IPS DF 4.7 (cell line): ENCODE results near the gene GABRB3.

Experiments
- DNase-seq: peaks from one replicate; pipeline ENCODE4 v3.0.0-alpha.2; 2013; ENCODE audit warnings: low spot score; ENCODE audit errors: extremely low read depth

Gene GABRB3

GRCh38 chr15:26631894-26632293, 141.0 kb downstream of the GABRB3 start:
- DNase-seq, result no peak

- no peak for DNase-seq
Measured at GRCh38 chr15:26630857-26631256, 142.0 kb downstream of the GABRB3 start.

DNA sequence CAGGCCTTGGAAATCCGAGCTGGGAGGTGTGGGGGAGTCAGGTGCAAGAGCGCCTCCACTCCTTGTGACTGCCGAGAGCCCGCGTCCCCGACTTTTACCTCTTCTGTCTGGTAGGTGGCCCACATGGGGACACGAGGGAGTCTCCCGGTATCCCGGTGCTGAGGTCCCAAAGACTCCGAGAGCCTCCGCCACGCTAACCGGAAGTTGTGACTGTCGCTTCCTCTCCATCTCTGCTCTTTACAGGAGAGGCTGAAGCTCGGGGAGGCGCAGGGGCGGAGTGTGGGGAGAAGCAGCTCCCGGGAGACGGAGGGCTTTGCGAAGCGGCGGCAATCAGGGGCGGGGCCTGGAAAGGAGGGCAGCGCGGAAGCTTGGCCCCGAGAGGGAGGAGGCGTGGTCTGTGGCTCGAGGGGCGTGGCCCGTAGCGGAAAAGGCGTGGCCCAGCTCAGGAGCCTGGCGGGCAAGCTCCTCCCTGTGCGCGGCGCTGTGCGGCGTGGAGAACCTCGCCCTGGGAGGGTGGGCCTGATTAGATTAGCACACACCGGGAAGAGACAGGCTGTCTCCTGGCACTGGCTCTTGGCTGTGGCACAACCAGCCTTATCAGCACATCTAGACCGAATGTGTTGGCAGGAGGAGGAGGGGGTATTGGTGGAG, 143.9 kb downstream of the GABRB3 start:
- DNase-seq, result no peak

DNA sequence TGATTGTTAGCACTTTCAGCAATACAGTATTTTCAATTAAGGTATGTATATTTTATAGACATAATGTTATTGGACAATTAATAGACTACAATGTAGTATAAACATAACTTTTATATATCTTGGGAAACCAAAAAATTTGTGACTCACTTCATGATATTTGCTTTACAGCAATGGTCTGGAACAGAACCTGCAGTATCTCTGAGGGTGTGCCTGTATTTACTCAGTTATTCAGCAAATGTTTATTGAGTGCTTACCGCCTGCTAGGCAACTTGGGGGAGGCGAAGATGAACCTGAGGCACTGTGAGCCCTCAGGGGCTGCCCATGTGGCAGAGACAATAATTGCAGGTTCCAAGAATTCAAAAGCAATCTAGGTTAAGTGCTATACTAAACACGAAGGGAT, 144.8 kb downstream of the GABRB3 start:
- DNase-seq, result no peak

DNA sequence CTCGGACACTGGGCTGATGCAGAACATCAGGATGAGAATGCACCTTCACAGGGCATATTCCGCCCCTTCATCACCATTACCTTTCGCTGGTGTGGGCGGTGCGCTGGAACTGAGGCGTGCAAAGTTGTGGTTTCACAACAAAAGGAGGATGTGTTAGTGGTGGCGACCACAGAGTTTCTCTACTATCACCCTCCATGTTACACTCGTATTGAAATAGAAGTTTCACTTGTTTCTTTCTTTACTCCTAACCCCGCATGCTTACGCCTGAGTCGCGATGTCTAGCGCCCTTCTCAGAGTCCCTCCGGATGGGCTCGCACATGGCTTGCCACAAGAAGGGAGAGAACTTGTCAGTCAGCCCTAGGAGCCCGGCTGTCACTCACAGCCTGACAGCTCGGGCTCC, 148.7 kb downstream of the GABRB3 start:
- DNase-seq, result no peak

DNA sequence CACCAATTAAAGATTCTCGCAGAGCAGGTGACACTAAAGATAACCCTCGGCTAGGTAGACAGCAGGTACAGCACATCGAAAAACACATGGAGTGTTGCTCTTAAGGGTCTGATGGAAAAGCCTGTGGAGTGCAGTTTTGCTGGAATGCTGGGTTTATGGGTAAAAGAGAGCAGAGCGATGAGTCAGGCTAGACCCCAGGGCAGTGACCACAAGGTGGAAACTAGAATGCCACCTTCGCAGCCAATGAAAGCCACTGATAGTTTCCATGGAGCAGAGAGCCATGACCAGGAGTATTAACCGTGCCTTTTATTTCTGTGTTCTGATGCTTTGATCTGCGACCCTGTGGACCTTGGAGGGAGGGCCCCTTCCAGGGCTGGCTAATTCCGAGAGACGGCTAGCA, 149.8 kb downstream of the GABRB3 start:
- DNase-seq, result no peak

- DNase-seq, result no peak
Measured at GRCh38 chr15:26621816-26622215, 151.1 kb downstream of the GABRB3 start.

GRCh38 chr15:26620528-26621458, 152.1 kb downstream of the GABRB3 start:
- DNase-seq, result no peak

DNA sequence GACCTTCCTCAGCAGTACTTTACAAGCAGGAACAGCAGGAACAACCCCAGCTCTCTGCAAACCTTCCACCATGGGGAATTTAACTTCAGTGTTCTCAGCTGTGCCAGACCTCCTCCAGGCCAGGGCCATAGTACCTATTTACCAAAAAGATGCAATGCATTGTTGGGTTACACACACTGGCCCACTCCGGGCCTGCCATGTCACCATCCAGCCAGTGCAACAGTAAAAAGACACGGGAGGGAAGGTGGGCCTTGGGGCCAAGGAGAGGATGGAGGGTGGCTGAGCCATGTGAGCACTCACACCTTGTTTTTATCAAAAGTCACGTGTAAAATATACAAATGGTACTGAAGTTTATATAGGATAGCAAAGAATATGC, 157.0 kb downstream of the GABRB3 start:
- no peak for DNase-seq

GRCh38 chr15:26615188-26615926, 157.5 kb downstream of the GABRB3 start:
- no peak for DNase-seq

DNA sequence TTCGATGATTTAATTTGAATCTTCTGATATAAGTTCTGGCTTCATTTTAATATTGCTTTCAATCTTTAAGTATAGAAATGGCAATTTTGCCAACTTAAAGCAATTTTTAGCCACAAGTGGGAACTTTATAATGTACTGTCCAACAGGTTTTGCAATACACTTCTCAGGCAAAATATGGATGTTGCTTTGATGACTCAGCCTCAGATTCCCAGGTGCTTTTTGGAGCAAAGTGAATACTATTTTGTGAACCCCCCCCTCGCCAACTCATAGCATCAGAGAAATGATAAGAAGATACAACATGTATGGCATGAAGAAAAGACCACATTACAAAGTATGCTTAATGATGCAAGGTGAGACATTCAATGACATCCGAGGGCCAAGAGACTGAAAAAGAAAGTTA, 158.1 kb downstream of the GABRB3 start:
- DNase-seq, result no peak

DNA sequence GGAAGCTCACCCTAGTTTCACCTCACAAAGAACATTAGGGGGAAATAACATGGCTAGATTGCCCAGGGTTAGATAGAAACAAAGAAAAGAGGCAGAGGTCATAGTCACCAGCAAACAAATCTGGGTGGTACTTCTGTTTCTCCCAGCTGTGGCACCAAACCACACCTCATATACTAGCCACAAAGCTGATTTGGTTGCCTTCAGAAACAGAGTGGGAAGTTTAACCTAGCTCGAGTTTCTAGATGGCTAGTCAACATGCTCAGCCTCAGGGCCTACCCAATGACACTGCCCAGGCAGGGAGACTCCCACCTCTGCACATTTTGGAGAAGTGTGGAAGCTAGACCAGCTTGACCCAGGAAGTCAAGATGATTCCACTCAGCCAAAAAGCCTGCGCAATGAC, 174.2 kb downstream of the GABRB3 start:
- DNase-seq, result no peak

DNA sequence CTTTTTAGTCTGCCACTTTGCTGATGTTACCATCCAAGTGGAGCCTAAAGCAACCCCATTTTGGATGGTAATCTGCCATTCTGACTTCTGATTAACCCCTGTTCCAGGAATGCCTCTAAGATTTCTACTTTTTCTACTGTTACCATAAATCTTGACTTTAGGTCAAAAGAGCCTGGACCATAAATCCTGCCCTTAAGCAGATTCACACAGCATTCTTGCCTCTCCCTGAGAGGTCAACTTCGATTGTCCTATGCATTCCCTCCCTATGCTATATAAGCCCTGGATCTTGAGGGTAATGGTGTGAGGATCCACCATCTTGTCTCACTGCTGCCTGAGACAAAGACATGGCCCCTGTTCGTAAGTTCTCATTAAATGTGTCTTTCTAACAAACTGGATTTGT, 177.3 kb downstream of the GABRB3 start:
- no peak for DNase-seq

DNA sequence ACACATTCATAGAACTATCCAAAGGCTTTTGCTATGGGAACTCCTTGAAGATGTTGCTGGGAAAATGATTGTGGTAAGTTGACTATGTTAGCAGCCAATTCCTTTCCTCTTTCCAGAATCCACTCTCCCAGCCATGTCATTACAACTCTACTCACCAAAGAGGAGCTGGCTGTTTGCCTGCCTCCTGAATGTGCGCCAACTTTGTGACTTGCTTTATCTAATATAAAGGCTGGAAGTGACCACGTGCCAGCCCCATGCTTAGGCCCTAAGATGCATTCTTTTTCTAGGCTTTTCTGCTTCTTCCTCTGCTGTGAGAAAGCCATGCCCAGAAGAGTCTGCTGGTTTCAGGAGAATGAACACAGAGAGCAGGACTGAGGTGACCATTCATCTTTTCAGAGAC, 182.2 kb downstream of the GABRB3 start:
- no peak for DNase-seq

DNA sequence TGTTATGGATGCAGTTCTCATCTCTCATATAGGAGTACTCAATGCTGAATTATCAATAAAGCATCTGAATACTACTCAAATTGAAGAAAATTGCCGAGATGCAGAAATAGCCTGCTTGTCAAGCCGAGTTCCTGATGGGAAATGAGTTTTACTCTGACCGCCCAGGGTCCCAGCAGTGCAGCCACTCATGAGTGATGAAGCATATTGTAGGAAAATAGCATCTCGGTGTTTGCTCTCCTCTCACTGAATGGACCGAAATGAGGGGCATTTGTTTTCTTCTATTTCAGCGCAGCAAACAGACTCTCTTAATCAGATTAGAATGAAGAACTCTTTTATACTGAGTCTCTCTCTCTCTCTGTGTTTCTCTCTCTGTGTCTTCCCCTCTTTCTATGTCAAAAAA, 190.0 kb downstream of the GABRB3 start:
- DNase-seq, result no peak

DNA sequence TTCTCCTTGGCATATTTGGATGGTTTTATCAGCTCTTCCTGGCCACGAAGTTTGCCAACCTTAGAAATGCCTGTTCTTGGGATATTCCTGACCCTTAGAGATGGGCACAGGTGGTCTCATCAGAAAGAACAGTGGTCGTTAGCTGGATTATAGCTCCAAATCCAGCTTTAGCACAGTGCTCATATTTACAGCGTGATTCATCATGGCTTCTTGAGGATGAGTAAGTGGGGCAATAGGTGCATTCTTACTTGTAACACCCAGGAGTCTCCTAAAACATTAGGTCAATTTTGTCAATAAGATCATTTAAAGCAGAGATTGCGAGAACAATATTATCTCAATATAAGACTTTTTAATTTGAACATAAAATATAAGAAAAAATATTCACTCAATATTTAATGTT, 191.9 kb downstream of the GABRB3 start:
- no peak for DNase-seq

DNA sequence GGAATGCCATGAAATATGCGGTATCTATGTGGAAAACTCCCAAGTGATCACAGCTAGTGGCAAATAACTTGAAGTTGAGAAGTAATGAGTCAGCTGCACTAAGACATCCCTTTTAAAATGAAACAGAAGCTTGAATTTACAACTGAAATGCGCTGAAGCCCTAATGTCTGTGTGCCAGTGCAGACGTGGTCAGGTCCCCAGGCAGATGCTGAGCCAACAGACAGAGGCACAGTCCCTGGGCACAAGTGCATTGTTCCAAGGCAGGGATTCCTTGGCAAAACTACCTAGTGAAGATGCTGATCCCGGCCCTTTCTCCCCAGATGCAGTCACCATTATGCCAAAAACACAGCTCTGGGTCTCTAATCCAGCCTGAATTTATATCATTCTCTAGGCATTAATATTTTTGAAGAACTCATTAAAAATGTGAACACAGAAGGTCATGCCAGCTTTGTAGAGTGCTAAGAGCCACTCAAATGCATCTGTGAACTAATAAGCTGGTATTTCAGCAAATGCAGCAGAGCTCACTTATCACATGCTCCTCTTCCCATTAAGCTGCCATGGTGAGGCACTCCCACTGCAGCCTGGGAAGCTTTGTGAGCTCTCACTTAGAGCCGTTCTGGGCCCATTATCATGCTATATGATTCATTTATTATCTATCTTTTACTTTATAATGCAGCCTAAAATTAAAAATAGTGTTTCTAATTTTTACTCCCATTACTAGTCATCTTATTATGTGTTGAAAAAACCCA, 200.1 kb downstream of the GABRB3 start:
- DNase-seq, result no peak

DNA sequence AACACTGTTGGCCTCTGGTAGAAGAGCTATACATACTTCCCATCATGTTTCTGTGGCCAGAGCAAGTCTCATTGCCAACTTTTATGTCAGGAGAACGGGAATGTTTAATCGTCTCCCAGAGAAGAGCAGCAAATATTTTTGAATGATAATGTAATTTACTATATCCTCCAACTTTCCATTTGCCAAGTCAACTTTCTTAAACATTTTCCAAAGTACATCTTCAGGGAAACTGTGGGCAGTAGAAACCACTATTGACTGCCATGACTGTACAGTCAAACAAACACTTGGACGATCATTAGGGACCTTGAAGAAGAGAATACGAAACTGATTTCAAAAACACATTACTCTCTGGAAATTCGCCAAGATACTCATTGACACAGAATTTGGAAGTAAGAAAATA, 201.5 kb downstream of the GABRB3 start:
- no peak for DNase-seq

DNA sequence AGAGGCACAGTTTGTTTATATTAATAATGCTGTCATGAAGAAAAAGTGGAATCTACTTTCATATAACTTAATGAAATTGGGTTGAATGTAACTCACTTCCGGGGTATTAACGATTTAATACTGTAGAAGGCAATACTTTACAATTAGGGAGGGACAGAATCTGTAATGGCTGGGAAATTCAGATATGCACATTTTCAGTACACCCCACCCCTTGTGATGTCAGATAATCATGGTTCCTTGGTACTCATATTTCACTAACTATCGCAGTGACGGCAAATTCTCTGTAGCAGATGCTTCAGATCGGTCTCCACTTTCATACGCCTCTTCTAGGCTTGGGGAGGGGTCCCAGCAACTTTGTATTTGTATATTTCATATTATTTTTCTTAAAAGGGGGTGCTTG, 207.3 kb downstream of the GABRB3 start:
- no peak for DNase-seq

- DNase-seq, result no peak
Measured at GRCh38 chr15:26564361-26564760, 208.5 kb downstream of the GABRB3 start.

DNA sequence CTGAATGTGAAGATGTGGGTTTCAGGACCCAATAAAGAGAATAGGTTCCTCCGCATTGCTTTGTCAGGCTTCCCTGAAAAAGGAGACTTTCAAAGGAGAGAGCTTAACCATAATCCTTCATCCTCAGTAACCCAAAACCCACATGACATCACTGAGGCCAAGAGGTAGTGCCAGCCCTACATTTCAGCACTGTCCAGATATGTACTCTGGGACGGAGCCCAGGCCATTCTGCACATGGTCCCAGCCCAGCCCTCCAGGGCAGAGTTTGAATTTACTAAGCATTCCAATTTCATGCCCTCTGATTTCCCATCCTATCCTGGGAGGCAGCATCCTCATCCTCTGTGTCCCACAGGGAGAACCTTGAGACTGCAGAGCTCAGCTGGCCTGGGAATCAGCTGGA, 210.5 kb downstream of the GABRB3 start:
- no peak for DNase-seq

DNA sequence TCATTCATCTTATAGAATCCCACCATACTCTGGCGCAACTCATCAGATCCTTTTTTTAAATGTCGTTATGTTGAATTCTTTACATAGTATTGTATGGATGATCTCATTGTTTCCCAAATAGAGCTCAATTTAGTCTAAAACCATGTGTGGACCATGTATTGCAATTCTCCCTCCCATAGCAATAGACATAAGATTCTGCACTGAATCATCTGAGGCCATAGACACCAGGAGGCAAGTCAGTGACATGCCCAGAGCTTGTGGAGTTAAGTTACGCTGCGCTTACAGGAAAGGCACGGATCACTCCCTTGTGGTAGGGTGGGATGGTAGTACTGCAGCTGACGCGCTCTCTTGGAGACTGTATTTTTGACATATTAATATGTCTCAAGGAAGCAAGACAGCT, 211.0 kb downstream of the GABRB3 start:
- DNase-seq, result no peak
